ENCODE data around the gene SLC1A7.

The SLC1A7 gene

GRCh38 chr1:53061859-53062707, 80.4 kb downstream of the SLC1A7 start, which contains the start of gene PODN:
TSS of gene PODN (plus strand) at chr1:53062213. CDS start at chr1:53069856, 7,643 bp downstream.
- DNase-seq (ENCODE audit: extremely low spot score), result peak; percentile 31
- ChIA-PET POLR2A (no interaction called here), CTCF (no interaction called here)
- TF ChIP-seq, protein P1, sequence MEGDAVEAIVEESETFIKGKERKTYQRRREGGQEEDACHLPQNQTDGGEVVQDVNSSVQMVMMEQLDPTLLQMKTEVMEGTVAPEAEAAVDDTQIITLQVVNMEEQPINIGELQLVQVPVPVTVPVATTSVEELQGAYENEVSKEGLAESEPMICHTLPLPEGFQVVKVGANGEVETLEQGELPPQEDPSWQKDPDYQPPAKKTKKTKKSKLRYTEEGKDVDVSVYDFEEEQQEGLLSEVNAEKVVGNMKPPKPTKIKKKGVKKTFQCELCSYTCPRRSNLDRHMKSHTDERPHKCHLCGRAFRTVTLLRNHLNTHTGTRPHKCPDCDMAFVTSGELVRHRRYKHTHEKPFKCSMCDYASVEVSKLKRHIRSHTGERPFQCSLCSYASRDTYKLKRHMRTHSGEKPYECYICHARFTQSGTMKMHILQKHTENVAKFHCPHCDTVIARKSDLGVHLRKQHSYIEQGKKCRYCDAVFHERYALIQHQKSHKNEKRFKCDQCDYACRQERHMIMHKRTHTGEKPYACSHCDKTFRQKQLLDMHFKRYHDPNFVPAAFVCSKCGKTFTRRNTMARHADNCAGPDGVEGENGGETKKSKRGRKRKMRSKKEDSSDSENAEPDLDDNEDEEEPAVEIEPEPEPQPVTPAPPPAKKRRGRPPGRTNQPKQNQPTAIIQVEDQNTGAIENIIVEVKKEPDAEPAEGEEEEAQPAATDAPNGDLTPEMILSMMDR (IDR thresholded peaks at IDR 0.05; ENCODE audit: control extremely low read depth, extremely low read depth, low read depth, missing control alignments), result no peak

DNA sequence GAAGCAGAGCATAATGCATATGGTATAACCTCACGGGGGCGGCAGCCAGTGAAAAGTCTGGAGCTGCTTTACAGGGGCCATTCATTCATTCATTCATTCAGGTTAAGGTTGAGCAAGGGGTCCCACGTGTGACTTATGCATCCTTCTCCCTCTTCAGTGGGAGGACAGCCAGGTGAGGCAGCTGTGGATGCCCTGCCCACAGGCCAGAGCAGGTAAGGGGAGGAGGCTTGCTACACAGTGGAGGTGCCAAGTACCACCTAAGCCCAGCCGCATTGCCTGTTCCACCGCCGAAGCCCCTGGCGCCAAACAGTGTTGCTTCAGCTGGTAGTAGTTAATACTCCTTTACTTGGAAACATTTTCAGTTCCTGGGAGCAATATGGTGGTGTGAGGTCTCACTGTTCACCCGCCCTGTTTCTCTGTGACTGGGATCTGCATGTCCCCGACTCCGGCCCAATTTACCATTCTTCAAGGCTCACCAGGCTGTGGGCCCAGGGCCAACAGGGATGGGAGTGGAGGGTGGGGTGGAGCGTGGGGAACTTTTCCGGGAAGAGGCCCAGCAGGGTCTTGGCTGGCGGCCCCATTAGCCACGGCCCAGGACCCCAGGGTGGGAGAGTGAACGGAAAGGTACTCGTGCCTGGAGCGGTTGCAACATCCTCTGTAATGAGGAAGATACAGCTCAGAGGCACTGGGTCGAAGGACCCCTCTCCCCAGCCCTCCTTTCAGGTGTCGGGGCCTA, 81.1 kb downstream of the SLC1A7 start:
- DNase-seq (ENCODE audit: extremely low spot score), result no peak
- ChIA-PET POLR2A (no interaction called here), CTCF (no interaction called here)
- TF ChIP-seq, protein P1 (IDR thresholded peaks at IDR 0.05; ENCODE audit: control extremely low read depth, extremely low read depth, low read depth, missing control alignments), result no peak

GRCh38 chr1:53060579-53060978, 81.9 kb downstream of the SLC1A7 start:
- CTCF ChIA-PET, result no interaction called here
- TF ChIP-seq, protein P1 (IDR thresholded peaks at IDR 0.05; ENCODE audit: control extremely low read depth, extremely low read depth, low read depth, missing control alignments), result no peak
- no peak for DNase-seq (ENCODE audit: extremely low spot score)
- POLR2A ChIA-PET, result no interaction called here

DNA sequence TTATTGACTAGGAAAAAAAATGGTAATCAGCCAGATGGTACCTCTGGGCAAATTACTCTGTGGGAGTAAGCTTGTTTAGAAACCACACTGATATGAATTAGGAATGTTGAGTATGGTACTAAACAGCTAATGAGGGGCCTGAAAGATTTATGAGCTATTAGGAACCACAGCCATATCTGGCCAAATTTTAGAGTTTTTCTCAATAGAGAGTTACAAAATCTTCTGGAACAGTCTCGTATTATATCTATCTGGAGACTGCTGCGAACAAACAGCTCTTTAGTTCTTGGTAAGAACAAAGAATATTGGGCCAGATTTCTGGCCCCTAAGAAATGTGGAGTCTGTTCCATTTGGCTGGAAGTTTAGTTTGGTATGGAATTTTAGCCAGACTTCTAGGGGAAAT, 85.3 kb downstream of the SLC1A7 start:
- DNase-seq (ENCODE audit: extremely low spot score), result no peak
- ChIA-PET POLR2A (interaction anchor here (0.6 kb wide), 1 partner anchor 691 kb away, joined by 3 read pairs; no protein-coding TSS in a partner anchor), CTCF (interaction anchor here (0.7 to 1.4 kb wide), 7 partner anchors 8 to 22 kb away, joined by 3 to 4 read pairs (median 3); no protein-coding TSS in a partner anchor)
- TF ChIP-seq, protein P1 (IDR thresholded peaks at IDR 0.05; ENCODE audit: control extremely low read depth, extremely low read depth, low read depth, missing control alignments), result no peak

DNA sequence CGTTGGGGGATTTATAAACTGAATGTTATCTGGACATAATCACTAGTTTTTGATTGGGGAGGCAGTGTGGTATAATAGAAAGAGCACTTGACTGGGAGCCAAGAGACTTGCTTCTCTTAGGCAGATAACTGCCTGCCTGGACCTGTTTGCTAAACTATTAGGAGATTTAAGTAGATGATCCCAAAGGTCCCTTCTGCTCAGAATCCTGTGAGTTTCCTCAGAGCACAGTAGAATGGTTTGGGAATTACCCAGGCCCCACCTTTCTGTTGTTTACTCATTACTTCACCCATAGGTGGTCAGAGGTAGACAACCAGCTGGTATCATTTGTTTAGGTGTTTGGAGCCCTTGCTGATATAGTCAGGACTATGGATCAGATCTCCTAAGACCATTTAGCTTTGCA, 90.8 kb downstream of the SLC1A7 start:
- POLR2A ChIA-PET, result no interaction called here
- DNase-seq (ENCODE audit: extremely low spot score), result no peak

DNA sequence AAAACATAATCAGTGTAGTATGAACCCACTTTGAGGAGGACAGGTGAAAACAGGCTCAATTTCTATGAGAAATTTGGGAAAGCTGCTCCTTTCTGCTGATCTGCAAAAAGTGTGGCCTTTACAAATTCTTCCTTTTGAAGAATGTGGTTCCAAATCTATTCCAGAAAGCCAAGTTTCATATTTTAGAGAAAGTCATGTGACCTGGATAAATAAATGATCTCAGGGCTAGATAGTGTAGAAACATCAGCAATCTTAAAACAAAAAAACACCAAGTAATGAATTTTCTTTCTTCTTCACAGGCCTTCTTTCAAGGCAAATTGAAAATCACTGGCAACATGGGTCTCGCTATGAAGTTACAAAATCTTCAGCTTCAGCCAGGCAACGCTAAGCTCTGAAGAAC, 92.1 kb downstream of the SLC1A7 start:
- ChIA-PET CTCF (interaction anchor here (0.9 kb wide), 1 partner anchor 19 kb away, joined by 3 read pairs; no protein-coding TSS in a partner anchor), POLR2A (no interaction called here)

More for the DNA sequence above, 90.8 kb downstream of the SLC1A7 start:
- CTCF ChIA-PET, result interaction anchor here (0.7 kb wide), 1 partner anchor 25 kb away, joined by 3 read pairs; no protein-coding TSS in a partner anchor
- TF ChIP-seq, protein P1 (IDR thresholded peaks at IDR 0.05; ENCODE audit: control extremely low read depth, extremely low read depth, low read depth, missing control alignments), result no peak

More for the DNA sequence above, 92.1 kb downstream of the SLC1A7 start:
- TF ChIP-seq, protein P1 (IDR thresholded peaks at IDR 0.05; ENCODE audit: control extremely low read depth, extremely low read depth, low read depth, missing control alignments), result no peak
- no peak for DNase-seq (ENCODE audit: extremely low spot score)
